Neural cell (in vitro differentiated cells): ENCODE data around the gene ZNF532. TPM values are rescaled to one million over a fixed set of nuclear protein-coding genes. Genes with fewer than 3 reads are reported as not detected.

Experiments used
- H2AFZ ChIP-seq: fragments of 200-600, 300-800 bp; sonication (generic), shearing (Covaris generic); 2 replicates; pipeline ENCODE4 v1.6.0; 2014; ENCODE audit warnings: low read depth, mild to moderate bottlenecking, antibody characterized with exemption, low read length, moderate library complexity
- H3F3A ChIP-seq: fragments of 200-600 bp; shearing (Covaris generic); 2 replicates; pipeline ENCODE4 v1.6.1; 2016; ENCODE audit warnings: mild to moderate bottlenecking, moderate library complexity, mixed read lengths, antibody characterized with exemption, low read length; ENCODE audit not compliant: insufficient read depth, poor library complexity, severe bottlenecking
- H3K27ac ChIP-seq: fragments of 200-600, 300-800 bp; sonication (generic), shearing (Covaris generic); 2 replicates; pipeline ENCODE4 v1.5.1; 2014; ENCODE audit warnings: mild to moderate bottlenecking, low read length, moderate library complexity
- H3K27me3 ChIP-seq: fragments of 300-800, 200-600 bp; sonication (generic), shearing (Covaris generic); 2 replicates; pipeline ENCODE4 v1.6.0; 2014; ENCODE audit warnings: mild to moderate bottlenecking, low read depth, low read length, moderate library complexity; ENCODE audit not compliant: insufficient read depth
- H3K36me3 ChIP-seq: fragments of 300-800, 200-600 bp; sonication (generic), shearing (Covaris generic); 2 replicates; pipeline ENCODE4 v1.5.1; 2014; ENCODE audit warnings: mild to moderate bottlenecking, antibody characterized with exemption, low read length, moderate library complexity; ENCODE audit not compliant: insufficient read depth
- H3K4me2 ChIP-seq: fragments of 300-800, 200-600 bp; sonication (generic), shearing (Covaris generic); 2 replicates; pipeline ENCODE4 v1.6.0; 2014; ENCODE audit warnings: mild to moderate bottlenecking, low read length
- H3K4me3 ChIP-seq: fragments of 300-800, 200-600 bp; sonication (generic), shearing (Covaris generic); 2 replicates; pipeline ENCODE4 v1.5.1; 2014; ENCODE audit warnings: mild to moderate bottlenecking, low read length, moderate library complexity
- H3K79me2 ChIP-seq: fragments of 200-600 bp; shearing (Covaris generic); replicated peaks from 2 replicates; pipeline ENCODE4 v1.6.0; 2014; ENCODE audit warnings: mild to moderate bottlenecking, low read length, moderate library complexity; ENCODE audit not compliant: insufficient read depth
- H3K9ac ChIP-seq: fragments of 300-800, 200-600 bp; sonication (generic), shearing (Covaris generic); 2 replicates; pipeline ENCODE4 v1.6.1; 2016; ENCODE audit warnings: mild to moderate bottlenecking, low read length, mixed read lengths
- H3K9me2 ChIP-seq: fragments of 200-600 bp; shearing (Covaris generic); 2 replicates; pipeline ENCODE4 v1.6.1; 2016; ENCODE audit warnings: mild to moderate bottlenecking, low read length, mixed read lengths; ENCODE audit not compliant: insufficient read depth
- H3K9me3 ChIP-seq: fragments of 200-600, 300-800 bp; sonication (generic), shearing (Covaris generic); 2 replicates; pipeline ENCODE4 v1.6.1; 2016; ENCODE audit warnings: mild to moderate bottlenecking, mixed run types, low read length, moderate library complexity, mixed read lengths
- H4K20me1 ChIP-seq: fragments of 200-600 bp; shearing (Covaris generic); 2 replicates; pipeline ENCODE4 v1.6.1; 2016; ENCODE audit warnings: mild to moderate bottlenecking, mixed run types; ENCODE audit not compliant: insufficient read depth
- EP300 ChIP-seq: fragments of 450-650 bp; conservative IDR thresholded peaks from 2 replicates; pipeline ENCODE4 v1.6.1; 2014; ENCODE audit warnings: antibody characterized with exemption, mild to moderate bottlenecking, moderate library complexity; ENCODE audit not compliant: poor library complexity, severe bottlenecking
- EZH2 ChIP-seq: fragments of 200-600, 300-800 bp; shearing (Covaris generic), sonication (generic); IDR thresholded peaks from 2 replicates; pipeline ENCODE4 v1.6.1; 2014; ENCODE audit warnings: antibody characterized with exemption, low read length, borderline replicate concordance, mild to moderate bottlenecking; ENCODE audit not compliant: insufficient read depth, poor library complexity, severe bottlenecking
- MXI1 ChIP-seq: fragments of 450-650 bp; conservative IDR thresholded peaks from 2 replicates; pipeline ENCODE4 v1.6.1; 2014; ENCODE audit warnings: antibody characterized with exemption, mild to moderate bottlenecking; ENCODE audit not compliant: poor library complexity, severe bottlenecking
- POLR2AphosphoS5 ChIP-seq: IDR thresholded peaks from 2 replicates; pipeline ENCODE4 v1.6.1; 2012
- RAD21 ChIP-seq: fragments of 450-650 bp; conservative IDR thresholded peaks from 2 replicates; pipeline ENCODE4 v1.6.1; 2014; ENCODE audit warnings: antibody characterized with exemption, mild to moderate bottlenecking, moderate library complexity
- SMC3 ChIP-seq: fragments of 450-650 bp; conservative IDR thresholded peaks from 2 replicates; pipeline ENCODE4 v1.6.1; 2014; ENCODE audit warnings: antibody characterized with exemption, mild to moderate bottlenecking, moderate library complexity; ENCODE audit not compliant: poor library complexity
- TAF1 ChIP-seq: IDR thresholded peaks from 2 replicates; pipeline ENCODE4 v1.6.1; 2012; ENCODE audit warnings: low read depth
- polyA plus RNA-seq: library from polyadenylated mRNA; depleted of rRNA; stranded (reverse); fragments of >200 nt; gene quantifications from 2 replicates; pipeline ENCODE4 v1.2.3, GENCODE V29; 2014
- TF ChIP-seq, protein P1 (sequence below): fragments of 450-650 bp; IDR thresholded peaks from 2 replicates; pipeline ENCODE4 v1.5.1; 2014; ENCODE audit warnings: antibody characterized with exemption, mild to moderate bottlenecking, moderate library complexity; ENCODE audit not compliant: poor library complexity, severe bottlenecking
- TF ChIP-seq, protein P2 (sequence below): IDR thresholded peaks from 2 replicates; pipeline ENCODE4 v1.6.1; 2012; ENCODE audit warnings: borderline replicate concordance

Gene ZNF532
- polyA plus RNA-seq, 1 donor from 2014 or later = 119 TPM

DNA sequence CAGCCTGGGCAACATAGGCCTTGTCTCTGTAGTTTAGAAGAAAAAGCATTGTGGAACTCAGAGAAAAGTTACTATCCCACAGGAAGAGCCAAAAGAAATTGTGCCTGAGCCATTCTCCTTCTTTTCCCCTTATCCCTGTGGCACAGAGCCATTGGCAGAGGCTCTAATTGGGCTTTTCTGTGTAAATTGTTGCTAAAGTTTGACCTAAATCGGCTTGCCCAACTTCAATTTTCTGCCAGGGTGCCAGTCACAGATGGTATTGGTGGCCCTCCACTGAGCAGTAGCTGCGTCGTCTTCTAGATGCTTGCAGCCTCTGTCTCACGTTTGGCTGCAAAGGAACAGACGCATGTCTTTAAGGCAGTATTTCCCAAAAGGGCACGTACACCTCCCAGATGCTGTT lies 30.3 kb downstream of the ZNF532 start:
- no peak overlapping the region for H3K27ac ChIP-seq
- no peaks in the 10 kb centered on the region for H3K27me3 ChIP-seq
- no peaks in the 10 kb centered on the region for H3K9me2 ChIP-seq
- peaks cover 24% of the 10 kb centered on the region for H4K20me1 ChIP-seq
- no peaks in the 10 kb centered on the region for H3K36me3 ChIP-seq
- H3K4me3 ChIP-seq = no peak overlapping the region
- H3K4me2 ChIP-seq = no peak overlapping the region
- H3K9ac ChIP-seq = no peak overlapping the region
- H3F3A ChIP-seq = no peaks in the 10 kb centered on the region
- no peak for TF ChIP-seq SMC3
- no peak for TF ChIP-seq TAF1
- TF ChIP-seq, protein P1, sequence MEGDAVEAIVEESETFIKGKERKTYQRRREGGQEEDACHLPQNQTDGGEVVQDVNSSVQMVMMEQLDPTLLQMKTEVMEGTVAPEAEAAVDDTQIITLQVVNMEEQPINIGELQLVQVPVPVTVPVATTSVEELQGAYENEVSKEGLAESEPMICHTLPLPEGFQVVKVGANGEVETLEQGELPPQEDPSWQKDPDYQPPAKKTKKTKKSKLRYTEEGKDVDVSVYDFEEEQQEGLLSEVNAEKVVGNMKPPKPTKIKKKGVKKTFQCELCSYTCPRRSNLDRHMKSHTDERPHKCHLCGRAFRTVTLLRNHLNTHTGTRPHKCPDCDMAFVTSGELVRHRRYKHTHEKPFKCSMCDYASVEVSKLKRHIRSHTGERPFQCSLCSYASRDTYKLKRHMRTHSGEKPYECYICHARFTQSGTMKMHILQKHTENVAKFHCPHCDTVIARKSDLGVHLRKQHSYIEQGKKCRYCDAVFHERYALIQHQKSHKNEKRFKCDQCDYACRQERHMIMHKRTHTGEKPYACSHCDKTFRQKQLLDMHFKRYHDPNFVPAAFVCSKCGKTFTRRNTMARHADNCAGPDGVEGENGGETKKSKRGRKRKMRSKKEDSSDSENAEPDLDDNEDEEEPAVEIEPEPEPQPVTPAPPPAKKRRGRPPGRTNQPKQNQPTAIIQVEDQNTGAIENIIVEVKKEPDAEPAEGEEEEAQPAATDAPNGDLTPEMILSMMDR = no peak
- TF ChIP-seq POLR2AphosphoS5 = no peak
- no peak overlapping the region for H2AFZ ChIP-seq
- H3K79me2 ChIP-seq = peaks cover 98% of the 10 kb centered on the region
- no peaks in the 10 kb centered on the region for H3K9me3 ChIP-seq

DNA sequence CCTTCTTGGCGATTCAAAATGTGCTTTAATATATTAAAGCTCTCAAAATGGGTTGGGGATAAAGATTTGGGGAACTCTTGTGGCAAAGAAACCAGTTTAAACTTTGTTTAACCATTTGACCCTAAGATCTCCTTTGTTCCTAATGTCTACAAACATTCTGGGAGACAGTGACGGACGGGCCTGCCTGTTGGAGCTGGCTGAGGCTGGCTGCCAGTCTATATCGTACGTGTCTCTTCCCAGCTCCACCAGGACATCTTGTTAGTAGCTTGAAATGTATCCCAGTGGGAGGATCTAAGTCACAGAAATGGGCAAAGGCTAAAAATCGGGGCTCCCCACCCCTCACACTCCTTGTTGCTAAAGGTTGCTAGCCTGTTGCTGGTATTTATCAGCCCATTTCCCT lies 30.7 kb downstream of the ZNF532 start:
- Histone ChIP-seq H3K27ac (no peak overlapping the region), H3K9ac (no peak overlapping the region), H3K79me2 (peaks cover 98% of the 10 kb centered on the region), H3K4me3 (no peak overlapping the region), H4K20me1 (peaks cover 27% of the 10 kb centered on the region), H3K36me3 (no peaks in the 10 kb centered on the region), H3K9me3 (no peaks in the 10 kb centered on the region), H2AFZ (no peak overlapping the region), H3K9me2 (no peaks in the 10 kb centered on the region), H3F3A (no peaks in the 10 kb centered on the region), H3K27me3 (no peaks in the 10 kb centered on the region), H3K4me2 (no peak overlapping the region)
- TF ChIP-seq SMC3 (no peak), EZH2 (no peak), EP300 (no peak), TAF1 (no peak), RAD21 (no peak), MXI1 (no peak), POLR2AphosphoS5 (no peak)
- TF ChIP-seq, protein P2, sequence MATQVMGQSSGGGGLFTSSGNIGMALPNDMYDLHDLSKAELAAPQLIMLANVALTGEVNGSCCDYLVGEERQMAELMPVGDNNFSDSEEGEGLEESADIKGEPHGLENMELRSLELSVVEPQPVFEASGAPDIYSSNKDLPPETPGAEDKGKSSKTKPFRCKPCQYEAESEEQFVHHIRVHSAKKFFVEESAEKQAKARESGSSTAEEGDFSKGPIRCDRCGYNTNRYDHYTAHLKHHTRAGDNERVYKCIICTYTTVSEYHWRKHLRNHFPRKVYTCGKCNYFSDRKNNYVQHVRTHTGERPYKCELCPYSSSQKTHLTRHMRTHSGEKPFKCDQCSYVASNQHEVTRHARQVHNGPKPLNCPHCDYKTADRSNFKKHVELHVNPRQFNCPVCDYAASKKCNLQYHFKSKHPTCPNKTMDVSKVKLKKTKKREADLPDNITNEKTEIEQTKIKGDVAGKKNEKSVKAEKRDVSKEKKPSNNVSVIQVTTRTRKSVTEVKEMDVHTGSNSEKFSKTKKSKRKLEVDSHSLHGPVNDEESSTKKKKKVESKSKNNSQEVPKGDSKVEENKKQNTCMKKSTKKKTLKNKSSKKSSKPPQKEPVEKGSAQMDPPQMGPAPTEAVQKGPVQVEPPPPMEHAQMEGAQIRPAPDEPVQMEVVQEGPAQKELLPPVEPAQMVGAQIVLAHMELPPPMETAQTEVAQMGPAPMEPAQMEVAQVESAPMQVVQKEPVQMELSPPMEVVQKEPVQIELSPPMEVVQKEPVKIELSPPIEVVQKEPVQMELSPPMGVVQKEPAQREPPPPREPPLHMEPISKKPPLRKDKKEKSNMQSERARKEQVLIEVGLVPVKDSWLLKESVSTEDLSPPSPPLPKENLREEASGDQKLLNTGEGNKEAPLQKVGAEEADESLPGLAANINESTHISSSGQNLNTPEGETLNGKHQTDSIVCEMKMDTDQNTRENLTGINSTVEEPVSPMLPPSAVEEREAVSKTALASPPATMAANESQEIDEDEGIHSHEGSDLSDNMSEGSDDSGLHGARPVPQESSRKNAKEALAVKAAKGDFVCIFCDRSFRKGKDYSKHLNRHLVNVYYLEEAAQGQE = no peak
- TF ChIP-seq, protein P1 = no peak
